Eye (tissue), 1 donor: Measurements from ENCODE around the gene KCNT1.

Source experiments
- DNase-seq: peaks from one replicate; pipeline ENCODE4 v3.0.0-alpha.2; 2015

Gene KCNT1

GRCh38 chr9:135673941-135674340 is 28.0 kb upstream of the KCNT1 start:
- no peak for DNase-seq

- no peak for DNase-seq
Observed at GRCh38 chr9:135674977-135675376, 27.0 kb upstream of the KCNT1 start.

GRCh38 chr9:135676891-135677290 is 25.1 kb upstream of the KCNT1 start:
- DNase-seq: no peak

GRCh38 chr9:135677641-135678168 is 24.3 kb upstream of the KCNT1 start:
- no peak for DNase-seq

- no peak for DNase-seq
Observed at GRCh38 chr9:135678236-135679017, 23.6 kb upstream of the KCNT1 start.

- DNase-seq: no peak
Observed at GRCh38 chr9:135680056-135680455, 21.9 kb upstream of the KCNT1 start.

GRCh38 chr9:135681161-135681560 is 20.8 kb upstream of the KCNT1 start:
- DNase-seq: no peak

GRCh38 chr9:135683401-135684034 is 18.5 kb upstream of the KCNT1 start:
- no peak for DNase-seq

GRCh38 chr9:135684691-135685090 is 17.3 kb upstream of the KCNT1 start:
- no peak for DNase-seq

GRCh38 chr9:135687216-135687615 is 14.8 kb upstream of the KCNT1 start:
- no peak for DNase-seq

GRCh38 chr9:135689011-135689410 is 13.0 kb upstream of the KCNT1 start:
- no peak for DNase-seq

- no peak for DNase-seq
Observed at GRCh38 chr9:135690836-135691570, 11.0 kb upstream of the KCNT1 start.

GRCh38 chr9:135692410-135692809 is 9.6 kb upstream of the KCNT1 start:
- DNase-seq: no peak

GRCh38 chr9:135693265-135693664 is 8.7 kb upstream of the KCNT1 start:
- DNase-seq: no peak

- DNase-seq: no peak
Observed at GRCh38 chr9:135693771-135694170, 8.2 kb upstream of the KCNT1 start.

GRCh38 chr9:135694414-135694813 is 7.6 kb upstream of the KCNT1 start:
- DNase-seq: no peak

- DNase-seq: no peak
Observed at GRCh38 chr9:135695036-135695435, 6.9 kb upstream of the KCNT1 start.

- no peak for DNase-seq
Observed at GRCh38 chr9:135695642-135696041, 6.3 kb upstream of the KCNT1 start.

GRCh38 chr9:135696446-135696845 is 5.5 kb upstream of the KCNT1 start:
- no peak for DNase-seq

GRCh38 chr9:135697226-135697625 is 4.8 kb upstream of the KCNT1 start:
- DNase-seq: no peak

GRCh38 chr9:135698236-135698635 is 3.7 kb upstream of the KCNT1 start:
- DNase-seq: no peak

- no peak for DNase-seq
Observed at GRCh38 chr9:135698767-135699166, 3.2 kb upstream of the KCNT1 start.

- DNase-seq: no peak
Observed at GRCh38 chr9:135699440-135699839, 2.5 kb upstream of the KCNT1 start, which contains the start of gene SOHLH1. TSS of gene SOHLH1 (minus strand) at chr9:135699481. CDS start at chr9:135699467, 14 bp downstream.

- DNase-seq: no peak
Observed at GRCh38 chr9:135700525-135700924, 1.5 kb upstream of the KCNT1 start.
